HCT116 (cell line): Measurements from ENCODE around the gene CCDC142. TPM values are rescaled to one million over a fixed set of nuclear protein-coding genes. Genes with fewer than 3 reads are reported as not detected.

Source experiments
- ATAC-seq: fragments of 200-7000 bp; cut with Tn5 transposase; 2 replicates; pipeline ENCODE4 v1.9.1; 2020; ENCODE audit warnings: mild to moderate bottlenecking, moderate library complexity
- BruUV-seq: library from RNA; stranded (reverse); fragments of 400-500 nt; replicated peaks from 2 replicates; lab custom pipeline; 2021; lab: Mats Ljungman, UMichigan
- CTCF ChIA-PET: fragments of 300-600 bp; sonication (Branson Sonifier 250); formaldehyde crosslinking; loops from one replicate; lab custom pipeline; 2021; ENCODE audit warnings: antibody characterized with exemption; lab: Charles Lee
- POLR2A ChIA-PET: fragments of 300-600, 350-600 bp; sonication (Branson Sonifier 250); formaldehyde crosslinking; loops from one replicate; lab custom pipeline; 2021; ENCODE audit warnings: antibody characterized with exemption; lab: Charles Lee
- RAD21 ChIA-PET, 2 experiments: fragments of 300-600 bp; sonication (Branson Sonifier 250); formaldehyde crosslinking; loops; one replicate each; lab custom pipeline; 2023; ENCODE audit warnings: low total read pairs in 2 of 2; ENCODE audit not compliant: uncharacterized antibody in 2 of 2, unreplicated experiment in 2 of 2, low non-redundant PET in 1 of 2; lab: Charles Lee
- DNase-seq: peaks from one replicate; pipeline ENCODE4 v3.0.0-alpha.2; 2010; ENCODE audit warnings: low read depth, low spot score
- H2AFZ ChIP-seq: fragments of 200-600 bp; shearing (Covaris generic), sonication (generic); 2 replicates; pipeline ENCODE4 v1.6.1; 2017; ENCODE audit warnings: low read depth, mixed run types, mixed read lengths, antibody characterized with exemption, low read length; ENCODE audit not compliant: poor library complexity, severe bottlenecking
- H3K27ac ChIP-seq: 2 replicates; pipeline ENCODE4 v1.5.1; 2012; ENCODE audit warnings: low read depth, low read length
- H3K27me3 ChIP-seq: fragments of 200-600 bp; sonication (generic); 2 replicates; pipeline ENCODE4 v1.6.1; 2016; ENCODE audit warnings: mixed run types, low read length, mixed read lengths; ENCODE audit not compliant: insufficient read depth
- H3K36me3 ChIP-seq, 2 experiments: fragments of 200-500 bp in 1 of 2; fragments of 200-600 bp in 1 of 2; sonication (Bioruptor generic) in 1 of 2; sonication (generic) in 1 of 2; 2 replicates each; pipeline versions ENCODE4 v1.5.1 to v1.6.1; 2014 to 2016; ENCODE audit warnings: low read length in 2 of 2, inconsistent platforms in 1 of 2, mixed read lengths in 1 of 2, mixed run types in 1 of 2; ENCODE audit not compliant: insufficient read depth in 2 of 2, control insufficient read depth in 1 of 2
- H3K4me1 ChIP-seq, 2 experiments: fragments of 200-600 bp in 1 of 2; sonication (generic) in 1 of 2; 2 replicates each; pipeline versions ENCODE4 v1.5.1 to v1.6.1; 2012 to 2017; ENCODE audit warnings: low read length in 2 of 2, inconsistent platforms in 1 of 2, mild to moderate bottlenecking in 1 of 2, mixed read lengths in 1 of 2, mixed run types in 1 of 2, moderate library complexity in 1 of 2; ENCODE audit not compliant: insufficient read depth in 2 of 2, control insufficient read depth in 1 of 2
- H3K4me2 ChIP-seq: fragments of 200-600 bp; sonication (generic); 2 replicates; pipeline ENCODE4 v1.6.1; 2017; ENCODE audit warnings: mixed run types, low read length, mixed read lengths
- H3K4me3 ChIP-seq, 2 experiments: fragments of 200-600 bp in 1 of 2; sonication (generic) in 1 of 2; replicated peaks in 1 of 2; 2 replicates each; pipeline ENCODE4 v1.5.1; 2011 to 2016; ENCODE audit warnings: low read length in 2 of 2, control low read depth in 1 of 2, low read depth in 1 of 2, mild to moderate bottlenecking in 1 of 2, mixed read lengths in 1 of 2, mixed run types in 1 of 2
- H3K79me2 ChIP-seq: fragments of 200-600 bp; sonication (generic); 2 replicates; pipeline ENCODE4 v1.6.1; 2017; ENCODE audit warnings: mild to moderate bottlenecking, mixed run types, low read length, moderate library complexity, mixed read lengths; ENCODE audit not compliant: insufficient read depth
- H3K9ac ChIP-seq: fragments of 200-600 bp; sonication (generic); 2 replicates; pipeline ENCODE4 v1.6.1; 2016; ENCODE audit warnings: low read length, mixed read lengths
- H3K9me2 ChIP-seq: fragments of 200-600 bp; sonication (generic), shearing (Covaris generic); 2 replicates; pipeline ENCODE4 v1.6.1; 2017; ENCODE audit warnings: mixed run types, mild to moderate bottlenecking, moderate library complexity; ENCODE audit not compliant: insufficient read depth
- H3K9me3 ChIP-seq, 2 experiments: fragments of 200-500 bp in 1 of 2; fragments of 200-600 bp in 1 of 2; sonication (Bioruptor generic) in 1 of 2; sonication (generic) in 1 of 2; 2 replicates each; pipeline ENCODE4 v1.6.1; 2014 to 2017; ENCODE audit warnings: low read length in 2 of 2, mixed read lengths in 2 of 2, inconsistent platforms in 1 of 2, low read depth in 1 of 2, mild to moderate bottlenecking in 1 of 2, mixed run types in 1 of 2, moderate library complexity in 1 of 2; ENCODE audit not compliant: control insufficient read depth in 1 of 2, insufficient read depth in 1 of 2
- H4K20me1 ChIP-seq: fragments of 200-600 bp; sonication (generic), shearing (Covaris generic); 2 replicates; pipeline ENCODE4 v1.6.1; 2017; ENCODE audit warnings: mixed run types, mild to moderate bottlenecking, moderate library complexity; ENCODE audit not compliant: insufficient read depth
- CTCF ChIP-seq, 3 experiments: fragments of 200-600 bp in 1 of 3; sonication (generic) in 1 of 3; IDR thresholded peaks in 2 of 3; conservative IDR thresholded peaks in 1 of 3; 2 replicates each; pipeline ENCODE4 v1.5.1; 2012 to 2017; ENCODE audit warnings: low read depth in 2 of 3, low read length in 2 of 3, antibody characterized with exemption in 1 of 3, borderline replicate concordance in 1 of 3, control low read depth in 1 of 3, mild to moderate bottlenecking in 1 of 3, mixed read lengths in 1 of 3, mixed run types in 1 of 3, moderate library complexity in 1 of 3; ENCODE audit not compliant: insufficient read depth in 1 of 3
- MAX ChIP-seq: IDR thresholded peaks from 2 replicates; pipeline ENCODE4 v1.6.1; 2012
- POLR2A ChIP-seq: IDR thresholded peaks from 2 replicates; pipeline ENCODE4 v1.7.0; 2011; ENCODE audit warnings: borderline replicate concordance; ENCODE audit not compliant: insufficient read depth, insufficient read length; ENCODE audit errors: extremely low read depth
- RAD21 ChIP-seq: IDR thresholded peaks from 2 replicates; pipeline ENCODE4 v1.6.1; 2012; ENCODE audit warnings: low read depth, mild to moderate bottlenecking
- REST ChIP-seq: IDR thresholded peaks from 2 replicates; pipeline ENCODE4 v1.6.1; 2012; ENCODE audit warnings: low read depth
- SIN3A ChIP-seq: IDR thresholded peaks from 2 replicates; pipeline ENCODE4 v1.6.1; 2012; ENCODE audit warnings: low read depth
- SP1 ChIP-seq: IDR thresholded peaks from 2 replicates; pipeline ENCODE4 v1.6.1; 2012; ENCODE audit warnings: low read depth
- YY1 ChIP-seq: IDR thresholded peaks from 2 replicates; pipeline ENCODE4 v1.6.1; 2011; ENCODE audit warnings: low read length, low read depth, moderate library complexity, mild to moderate bottlenecking; ENCODE audit not compliant: insufficient replicate concordance; ENCODE audit errors: extremely low read depth
- ZNF274 ChIP-seq: fragments of 200-500 bp; sonication (Bioruptor generic); IDR thresholded peaks from 2 replicates; pipeline ENCODE4 v1.6.1; 2014; ENCODE audit warnings: mild to moderate bottlenecking, low read depth, low read length, inconsistent platforms
- intact Hi-C: fragments of 100-400 bp; cut with micrococcal nuclease; formaldehyde crosslinking; loops from 2 replicates; pipeline ENCODE4 v1.10.0; 2022
- total RNA-seq: library from RNA; stranded (reverse); gene quantifications from one replicate; pipeline ENCODE4 v1.2.1, GENCODE V29; 2021; ENCODE audit not compliant: unreplicated experiment
- TF ChIP-seq, protein P1 (sequence below): IDR thresholded peaks from 2 replicates; pipeline ENCODE4 v1.6.1; 2012

Gene CCDC142
- total RNA-seq, 1 experiment from 2014 or later: 15.0 TPM

GRCh38 chr2:74472945-74473258, 9.9 kb downstream of the CCDC142 start (continued):
- no peak for TF ChIP-seq CTCF (IDR thresholded peaks at IDR 0.05 in 2 of 3, conservative IDR thresholded peaks at IDR 0.05 in 1 of 3; ENCODE audit: borderline replicate concordance in 1 of 3, insufficient read depth in 1 of 3, low read depth in 2 of 3, low read length in 2 of 3)
- TF ChIP-seq SIN3A: no peak
- TF ChIP-seq REST: no peak
- TF ChIP-seq ZNF274: no peak

- H3K79me2 ChIP-seq: peaks cover 10% of the 10 kb centered on the region
- no peaks in the 10 kb centered on the region for H4K20me1 ChIP-seq
- no peaks in the 10 kb centered on the region for H3K27me3 ChIP-seq
- H2AFZ ChIP-seq: no peak within 1 kb of the TSS
- H3K4me2 ChIP-seq: peak within 1 kb of the TSS; percentile 88
- H3K4me3 ChIP-seq: peak within 1 kb of the TSS; percentile 94 to 96
- ATAC-seq: peak; percentile 86
- BruUV-seq: TSS peak; percentile 86
- intact Hi-C loops: no loop called here
- no peaks in the 10 kb centered on the region for H3K9me3 ChIP-seq
- peak within 1 kb of the TSS; percentile 87 for H3K9ac ChIP-seq
- DNase-seq: peak; percentile 89
- H3K4me1 ChIP-seq: peaks cover 12 to 18% of the 10 kb centered on the region in 2 experiments; a peak in 3 of 4 replicates
- peaks cover 8 to 17% of the 10 kb centered on the region in 2 experiments; a peak in 2 of 4 replicates for H3K36me3 ChIP-seq
- ChIA-PET RAD21 (interaction anchor here in 1 of 2 experiments (0.6 kb wide), 1 partner anchor 57 kb away, joined by 3 read pairs; the partner anchor contains the start of genes AUP1 and HTRA2), CTCF (interaction anchor here (1.5 kb wide), 1 partner anchor 11 kb away, joined by 11 read pairs; the partner anchor contains the start of genes CCDC142 and TTC31), POLR2A (interaction anchor here (0.8 to 2.7 kb wide), 6 partner anchors 9 to 58 kb away, joined by 3 to 25 read pairs (median 4); partner anchors contain the start of genes AUP1, CCDC142, HTRA2 and TTC31)
- H3K27ac ChIP-seq: peak within 1 kb of the TSS; percentile 82
- H3K9me2 ChIP-seq: no peaks in the 10 kb centered on the region
- TF ChIP-seq SP1 (peak; percentile 50), POLR2A (peak; percentile 93), MAX (peak; percentile 86), YY1 (peak; percentile 96), REST (no peak), RAD21 (no peak), ZNF274 (no peak), SIN3A (peak; percentile 85)
- TF ChIP-seq, protein P1, sequence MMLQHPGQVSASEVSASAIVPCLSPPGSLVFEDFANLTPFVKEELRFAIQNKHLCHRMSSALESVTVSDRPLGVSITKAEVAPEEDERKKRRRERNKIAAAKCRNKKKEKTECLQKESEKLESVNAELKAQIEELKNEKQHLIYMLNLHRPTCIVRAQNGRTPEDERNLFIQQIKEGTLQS: no peak
Measured at GRCh38 chr2:74472086-74472944, 10.5 kb downstream of the CCDC142 start, which contains the start of gene MRPL53. TSS of gene MRPL53 (minus strand) at chr2:74472680. CDS start at chr2:74472660, 20 bp downstream.
